22Rv1 (cell line): ENCODE results near the gene CASKIN2.

ENCODE experiments used
- ZFX ChIP-seq: fragments of 450-650 bp; IDR thresholded peaks from 2 replicates; pipeline ENCODE4 v1.6.1; 2017; ENCODE audit warnings: antibody characterized with exemption, borderline replicate concordance
- TF ChIP-seq, protein P1 (sequence below): fragments of 450-650 bp; IDR thresholded peaks from 2 replicates; pipeline ENCODE4 v1.5.1; 2017; ENCODE audit warnings: mild to moderate bottlenecking

DNA sequence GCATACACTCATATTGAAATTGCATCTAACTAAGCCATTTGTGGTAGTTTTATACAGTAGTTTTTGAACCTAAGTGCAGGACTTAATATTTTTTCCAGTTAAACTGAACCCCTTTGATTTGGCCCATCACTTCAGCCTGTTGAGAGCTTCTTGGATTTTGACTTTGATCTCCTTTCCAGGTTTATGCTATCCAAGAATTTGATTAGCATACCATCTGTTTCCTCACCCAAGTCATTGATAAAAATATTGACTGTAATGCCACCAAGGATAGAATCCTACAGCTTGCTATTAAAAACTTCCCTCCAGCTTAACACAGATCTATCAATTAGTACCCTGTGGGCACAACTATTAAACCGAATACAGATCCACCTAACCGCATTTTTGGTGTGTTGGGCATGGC lies 51.7 kb downstream of the CASKIN2 start:
- TF ChIP-seq, protein P1, sequence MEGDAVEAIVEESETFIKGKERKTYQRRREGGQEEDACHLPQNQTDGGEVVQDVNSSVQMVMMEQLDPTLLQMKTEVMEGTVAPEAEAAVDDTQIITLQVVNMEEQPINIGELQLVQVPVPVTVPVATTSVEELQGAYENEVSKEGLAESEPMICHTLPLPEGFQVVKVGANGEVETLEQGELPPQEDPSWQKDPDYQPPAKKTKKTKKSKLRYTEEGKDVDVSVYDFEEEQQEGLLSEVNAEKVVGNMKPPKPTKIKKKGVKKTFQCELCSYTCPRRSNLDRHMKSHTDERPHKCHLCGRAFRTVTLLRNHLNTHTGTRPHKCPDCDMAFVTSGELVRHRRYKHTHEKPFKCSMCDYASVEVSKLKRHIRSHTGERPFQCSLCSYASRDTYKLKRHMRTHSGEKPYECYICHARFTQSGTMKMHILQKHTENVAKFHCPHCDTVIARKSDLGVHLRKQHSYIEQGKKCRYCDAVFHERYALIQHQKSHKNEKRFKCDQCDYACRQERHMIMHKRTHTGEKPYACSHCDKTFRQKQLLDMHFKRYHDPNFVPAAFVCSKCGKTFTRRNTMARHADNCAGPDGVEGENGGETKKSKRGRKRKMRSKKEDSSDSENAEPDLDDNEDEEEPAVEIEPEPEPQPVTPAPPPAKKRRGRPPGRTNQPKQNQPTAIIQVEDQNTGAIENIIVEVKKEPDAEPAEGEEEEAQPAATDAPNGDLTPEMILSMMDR, result no peak
- TF ChIP-seq ZFX, result no peak
